ENCODE measurements around the gene SCMH1. TPM values are rescaled to one million over a fixed set of nuclear protein-coding genes. Genes with fewer than 3 reads are reported as not detected.
A peak's percentile ranks its signal among the peaks of the same experiment; 100 is the strongest.

The SCMH1 gene
- total RNA-seq, 1 donor from 2014 or later, result 19.0 TPM

- no peak overlapping the region for H3K4me3 Mint-ChIP-seq (ENCODE audit: low read depth)
- H3K9me3 Mint-ChIP-seq, result no peaks in the 10 kb centered on the region
- H3K27ac Mint-ChIP-seq, result peak overlapping the region; percentile 72
- H3K4me1 Mint-ChIP-seq (ENCODE audit: low read depth), result peaks cover 58% of the 10 kb centered on the region
- no peaks in the 10 kb centered on the region for H3K27me3 Mint-ChIP-seq (ENCODE audit: low read depth)
- peaks cover 95% of the 10 kb centered on the region for H3K36me3 Mint-ChIP-seq (ENCODE audit: low read depth)
- intact Hi-C loops (cut with micrococcal nuclease), result loop anchor here (10.0 kb wide), 2 partner anchors 260 to 1700 kb away; partner anchors contain the start of genes SCMH1 and YBX1
- DNase-seq (ENCODE audit: low spot score), result no peak
These were observed 256.9 kb downstream of the SCMH1 start for GRCh38 chr1:40985161-40985560.

DNA sequence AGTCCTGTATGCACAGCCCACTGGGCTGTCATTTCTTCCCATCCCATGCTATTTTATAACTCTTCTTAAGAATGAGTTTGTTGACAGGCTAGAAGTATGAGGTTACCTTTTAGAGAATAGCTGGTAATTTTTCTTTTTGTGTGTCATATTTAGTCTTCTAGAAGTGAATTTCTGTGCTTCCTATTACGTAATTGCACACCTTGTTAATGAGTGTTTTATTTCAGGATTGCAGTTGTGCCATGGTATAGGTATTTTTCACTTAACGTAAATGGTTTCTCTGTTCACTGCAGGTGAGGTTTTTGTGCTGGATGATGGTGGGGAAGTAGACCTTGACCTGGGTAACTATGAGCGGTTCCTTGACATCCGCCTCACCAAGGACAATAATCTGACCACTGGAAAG is 257.6 kb downstream of the SCMH1 start:
- H3K36me3 Mint-ChIP-seq (ENCODE audit: low read depth), result peaks cover 89% of the 10 kb centered on the region
- peak overlapping the region; percentile 66 for H3K4me3 Mint-ChIP-seq (ENCODE audit: low read depth)
- no peak for DNase-seq (ENCODE audit: low spot score)
- H3K9me3 Mint-ChIP-seq, result no peaks in the 10 kb centered on the region
- H3K27ac Mint-ChIP-seq, result peak overlapping the region; percentile 93
- intact Hi-C loops (cut with micrococcal nuclease), result loop anchor here (1.0 to 10.0 kb wide), 4 partner anchors 19 to 1700 kb away; partner anchors contain the start of genes NFYC, SCMH1 and YBX1
- H3K4me1 Mint-ChIP-seq (ENCODE audit: low read depth), result peaks cover 58% of the 10 kb centered on the region
- H3K27me3 Mint-ChIP-seq (ENCODE audit: low read depth), result no peaks in the 10 kb centered on the region

GRCh38 chr1:40984066-40984465 is 258.0 kb downstream of the SCMH1 start:
- no peaks in the 10 kb centered on the region for H3K9me3 Mint-ChIP-seq
- H3K27me3 Mint-ChIP-seq (ENCODE audit: low read depth), result no peaks in the 10 kb centered on the region
- intact Hi-C loops (cut with micrococcal nuclease), result loop anchor here (1.0 to 10.0 kb wide), 4 partner anchors 19 to 1701 kb away; partner anchors contain the start of genes NFYC, SCMH1 and YBX1
- peaks cover 84% of the 10 kb centered on the region for H3K36me3 Mint-ChIP-seq (ENCODE audit: low read depth)
- peaks cover 59% of the 10 kb centered on the region for H3K4me1 Mint-ChIP-seq (ENCODE audit: low read depth)
- H3K4me3 Mint-ChIP-seq (ENCODE audit: low read depth), result peak overlapping the region; percentile 66
- peak overlapping the region; percentile 93 for H3K27ac Mint-ChIP-seq
- no peak for DNase-seq (ENCODE audit: low spot score)

- Mint-ChIP-seq H3K4me1 (ENCODE audit: low read depth) (peaks cover 59% of the 10 kb centered on the region), H3K36me3 (ENCODE audit: low read depth) (peaks cover 77% of the 10 kb centered on the region), H3K4me3 (ENCODE audit: low read depth) (peak overlapping the region; percentile 10), H3K27me3 (ENCODE audit: low read depth) (no peaks in the 10 kb centered on the region), H3K27ac (peak overlapping the region; percentile 78), H3K9me3 (no peaks in the 10 kb centered on the region)
- intact Hi-C loops (cut with micrococcal nuclease), result loop anchor here (5.0 to 10.0 kb wide), 3 partner anchors 262 to 1702 kb away; partner anchors contain the start of genes NFYC, SCMH1 and YBX1
- DNase-seq (ENCODE audit: low spot score), result no peak
These were observed 258.8 kb downstream of the SCMH1 start for GRCh38 chr1:40983286-40983685.

GRCh38 chr1:40982721-40983120 is 259.4 kb downstream of the SCMH1 start:
- no peak for DNase-seq (ENCODE audit: low spot score)
- H3K4me3 Mint-ChIP-seq (ENCODE audit: low read depth), result no peak overlapping the region
- intact Hi-C loops (cut with micrococcal nuclease), result loop anchor here (5.0 to 10.0 kb wide), 3 partner anchors 262 to 1702 kb away; partner anchors contain the start of genes NFYC, SCMH1 and YBX1
- H3K9me3 Mint-ChIP-seq, result no peaks in the 10 kb centered on the region
- peaks cover 59% of the 10 kb centered on the region for H3K4me1 Mint-ChIP-seq (ENCODE audit: low read depth)
- no peaks in the 10 kb centered on the region for H3K27me3 Mint-ChIP-seq (ENCODE audit: low read depth)
- H3K36me3 Mint-ChIP-seq (ENCODE audit: low read depth), result peaks cover 71% of the 10 kb centered on the region
- no peak overlapping the region for H3K27ac Mint-ChIP-seq

GRCh38 chr1:40981691-40982448 is 260.2 kb downstream of the SCMH1 start:
- Mint-ChIP-seq H3K27ac (peak overlapping the region; percentile 48), H3K4me3 (ENCODE audit: low read depth) (peak overlapping the region; percentile 98), H3K4me1 (ENCODE audit: low read depth) (peaks cover 61% of the 10 kb centered on the region), H3K36me3 (ENCODE audit: low read depth) (peaks cover 62% of the 10 kb centered on the region), H3K9me3 (no peaks in the 10 kb centered on the region), H3K27me3 (ENCODE audit: low read depth) (no peaks in the 10 kb centered on the region)
- no peak for DNase-seq (ENCODE audit: low spot score)
- intact Hi-C loops (cut with micrococcal nuclease), result loop anchor here (5.0 to 10.0 kb wide), 3 partner anchors 263 to 1703 kb away; partner anchors contain the start of genes NFYC, SCMH1 and YBX1

DNA sequence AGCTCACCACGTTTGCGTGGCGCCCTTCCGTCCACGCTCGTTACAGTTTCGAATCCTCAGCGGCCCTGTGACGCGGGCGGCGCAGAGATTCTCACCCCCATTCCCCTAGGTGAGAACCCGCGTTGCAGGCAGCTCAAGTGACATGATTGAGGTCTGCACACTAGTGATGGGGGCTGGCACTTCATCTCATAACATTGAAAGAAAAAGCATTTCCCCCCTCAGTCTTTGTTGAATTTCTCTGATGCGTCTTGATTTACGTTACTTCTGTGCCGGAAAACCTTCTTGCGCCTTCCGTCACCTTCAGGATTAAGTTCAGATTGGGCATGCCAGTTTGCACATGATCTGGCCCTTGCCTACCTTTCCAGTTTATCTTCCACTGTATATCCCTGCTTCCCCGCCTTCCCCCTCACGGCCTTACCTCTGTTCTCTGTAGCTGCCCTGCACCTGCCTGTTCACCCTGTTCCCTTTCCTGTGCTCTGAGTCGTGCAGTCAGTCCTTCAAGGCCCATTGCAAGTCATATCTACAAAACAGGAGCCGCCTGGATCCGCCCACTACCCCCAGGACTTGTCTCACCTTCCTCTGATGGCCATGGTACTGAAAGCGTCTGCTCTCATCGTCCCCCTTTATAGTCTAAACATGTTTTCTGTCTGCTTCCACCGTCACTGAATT is 261.5 kb downstream of the SCMH1 start:
- Mint-ChIP-seq H3K4me1 (ENCODE audit: low read depth) (peaks cover 59% of the 10 kb centered on the region), H3K9me3 (no peaks in the 10 kb centered on the region), H3K27ac (peak overlapping the region; percentile 97), H3K36me3 (ENCODE audit: low read depth) (peaks cover 50% of the 10 kb centered on the region), H3K4me3 (ENCODE audit: low read depth) (peak overlapping the region; percentile 98), H3K27me3 (ENCODE audit: low read depth) (no peaks in the 10 kb centered on the region)
- peak; percentile 48 for DNase-seq (ENCODE audit: low spot score)
- intact Hi-C loops (cut with micrococcal nuclease), result loop anchor here (5.0 to 10.0 kb wide), 3 partner anchors 264 to 1704 kb away; partner anchors contain the start of genes NFYC, SCMH1 and YBX1

DNA sequence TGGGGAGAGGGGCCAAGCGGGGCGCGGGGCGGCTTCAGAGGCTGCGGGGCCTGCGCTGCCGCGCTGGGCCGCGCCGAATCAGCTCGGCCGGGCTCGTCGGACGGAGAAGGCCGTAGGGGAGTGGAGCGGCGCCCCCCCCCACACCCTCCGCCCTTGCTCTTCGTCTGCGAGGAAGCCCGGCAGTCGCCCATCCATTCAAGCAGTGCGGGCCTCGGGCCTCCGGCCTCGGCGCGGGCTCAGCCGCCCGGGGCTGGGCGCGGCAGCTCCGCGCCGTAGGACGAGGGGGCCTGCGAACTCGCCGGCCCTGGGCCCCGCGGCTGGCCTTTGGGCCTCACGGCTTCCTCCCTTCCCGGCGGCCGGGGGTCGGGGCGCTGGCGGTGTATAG is 262.0 kb downstream of the SCMH1 start:
- intact Hi-C loops (cut with micrococcal nuclease), result loop anchor here (5.0 to 10.0 kb wide), 3 partner anchors 265 to 1705 kb away; partner anchors contain the start of genes NFYC, SCMH1 and YBX1
- no peak for DNase-seq (ENCODE audit: low spot score)
- Mint-ChIP-seq H3K4me3 (ENCODE audit: low read depth) (peak overlapping the region; percentile 98), H3K27me3 (ENCODE audit: low read depth) (no peaks in the 10 kb centered on the region), H3K27ac (peak overlapping the region; percentile 97), H3K36me3 (ENCODE audit: low read depth) (peaks cover 44% of the 10 kb centered on the region), H3K4me1 (ENCODE audit: low read depth) (peaks cover 54% of the 10 kb centered on the region), H3K9me3 (no peaks in the 10 kb centered on the region)

- Mint-ChIP-seq H3K4me3 (ENCODE audit: low read depth) (peak within 1 kb of the TSS; percentile 98), H3K4me1 (ENCODE audit: low read depth) (peaks cover 56% of the 10 kb centered on the region), H3K27me3 (ENCODE audit: low read depth) (no peaks in the 10 kb centered on the region), H3K27ac (peak within 1 kb of the TSS; percentile 97), H3K36me3 (ENCODE audit: low read depth) (peaks cover 38% of the 10 kb centered on the region), H3K9me3 (no peaks in the 10 kb centered on the region)
- peak; percentile 91 for DNase-seq (ENCODE audit: low spot score)
- intact Hi-C loops (cut with micrococcal nuclease), result loop anchor here (5.0 to 10.0 kb wide), 3 partner anchors 265 to 1705 kb away; partner anchors contain the start of genes NFYC, SCMH1 and YBX1
These were observed 262.7 kb downstream of the SCMH1 start, which contains the start of gene CTPS1 for GRCh38 chr1:40979241-40980067. Gene CTPS1 (plus strand): TSS chr1:40979696. CDS start chr1:40983291, 3,595 bp downstream.

GRCh38 chr1:40978886-40979240 is 263.2 kb downstream of the SCMH1 start:
- no peaks in the 10 kb centered on the region for H3K9me3 Mint-ChIP-seq
- H3K36me3 Mint-ChIP-seq (ENCODE audit: low read depth), result peaks cover 32% of the 10 kb centered on the region
- intact Hi-C loops (cut with micrococcal nuclease), result no loop called here

DNA sequence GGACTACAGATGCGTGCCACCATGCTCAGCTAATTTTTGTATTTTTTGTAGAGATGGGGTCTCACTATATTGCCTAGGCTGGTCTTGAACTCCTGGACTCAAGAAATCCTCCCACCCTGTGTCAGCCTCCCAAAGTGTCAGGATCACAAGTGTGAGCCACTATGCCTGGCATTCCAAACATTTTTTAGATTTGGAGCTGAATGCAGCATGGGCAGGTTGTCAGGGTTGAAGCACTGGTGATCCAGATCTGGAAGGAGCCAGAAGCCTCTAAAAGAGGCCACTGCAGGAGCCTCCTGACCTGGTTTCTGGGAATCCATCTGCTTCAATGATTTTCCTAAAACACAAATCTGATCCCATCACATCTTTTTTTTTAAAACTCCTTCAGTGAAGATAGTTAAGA is 264.4 kb downstream of the SCMH1 start:
- H3K4me1 Mint-ChIP-seq (ENCODE audit: low read depth), result peaks cover 48% of the 10 kb centered on the region
- no peaks in the 10 kb centered on the region for H3K27me3 Mint-ChIP-seq (ENCODE audit: low read depth)
- no peak for DNase-seq (ENCODE audit: low spot score)
- no peak overlapping the region for H3K4me3 Mint-ChIP-seq (ENCODE audit: low read depth)
- no peak overlapping the region for H3K27ac Mint-ChIP-seq
- H3K9me3 Mint-ChIP-seq, result no peaks in the 10 kb centered on the region
- intact Hi-C loops (cut with micrococcal nuclease), result no loop called here
- H3K36me3 Mint-ChIP-seq (ENCODE audit: low read depth), result peaks cover 23% of the 10 kb centered on the region

More at GRCh38 chr1:40978886-40979240, 263.2 kb downstream of the SCMH1 start:
- DNase-seq (ENCODE audit: low spot score), result peak; percentile 12
- Mint-ChIP-seq H3K27ac (peak overlapping the region; percentile 94), H3K4me3 (ENCODE audit: low read depth) (peak overlapping the region; percentile 85), H3K4me1 (ENCODE audit: low read depth) (peaks cover 55% of the 10 kb centered on the region), H3K27me3 (ENCODE audit: low read depth) (no peaks in the 10 kb centered on the region)

Measured in activated T-helper 2 cell treated with anti-CD3 and anti-CD28 coated beads, Interferon-gamma antibody, Interleukin-2, Interleukin-4, amounts not matched to agents 10 μg/mL and 5 μg/mL and 100 μg/mL, durations not matched to agents 14 hours and 24 hours and 36 hours (primary cell).